ENCODE measurements around the gene DOP1A. TPM values are rescaled to one million over a fixed set of nuclear protein-coding genes. Genes with fewer than 3 reads are reported as not detected.
"Not testable (repeated sequence)": the region's sequence is repeated elsewhere in the genome, so short reads cannot be mapped to it uniquely, and the experiment has no call there.

Gene DOP1A
- polyA plus RNA-seq, 1 experiment: 4.7 TPM

DNA sequence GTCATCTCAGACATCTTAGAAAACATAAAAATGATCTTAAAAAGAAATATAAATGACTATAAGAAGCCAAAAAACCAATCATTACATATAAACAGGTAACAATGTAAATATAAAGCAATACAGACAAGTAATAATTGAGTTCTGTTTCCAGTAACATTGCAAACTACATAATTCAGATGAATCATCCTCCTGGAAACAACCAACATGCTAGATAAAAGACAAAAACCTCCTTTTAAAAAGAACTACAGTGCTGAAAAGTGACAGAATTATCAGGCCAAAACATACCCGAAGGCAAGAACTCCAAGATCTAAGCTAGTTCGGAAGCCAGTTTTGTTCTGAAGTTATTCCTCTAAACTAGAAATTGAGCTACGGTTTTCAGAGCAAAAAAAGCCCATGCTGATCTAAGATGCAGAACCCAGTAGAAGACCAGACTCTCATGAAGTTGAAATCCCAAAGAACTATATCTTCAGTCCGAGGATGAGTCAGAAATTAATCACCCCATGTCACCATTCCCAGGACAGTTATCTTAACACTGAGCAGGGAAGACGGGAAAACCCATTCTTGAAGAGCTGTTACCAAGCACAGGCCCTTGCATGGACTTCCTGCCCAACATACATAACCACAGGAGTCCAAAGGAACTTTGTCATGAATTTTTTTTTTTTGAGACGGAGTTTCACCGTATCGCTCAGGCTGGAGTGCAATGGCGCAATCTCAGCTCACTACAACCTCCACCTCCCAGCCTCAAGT, 115.8 kb downstream of the DOP1A start:
- CTCF ChIA-PET: interaction anchor here (0.8 to 2.2 kb wide), 5 partner anchors 23 to 331 kb away, joined by 3 to 11 read pairs (median 4); partner anchors contain the start of gene DOP1A
- H3K4me3 ChIP-seq (ENCODE audit: low read depth, low read length): no peak overlapping the region
- no peaks in the 10 kb centered on the region for H3K27me3 ChIP-seq (ENCODE audit: control insufficient read depth, insufficient read depth, low read length)
- TF ChIP-seq, protein P1, sequence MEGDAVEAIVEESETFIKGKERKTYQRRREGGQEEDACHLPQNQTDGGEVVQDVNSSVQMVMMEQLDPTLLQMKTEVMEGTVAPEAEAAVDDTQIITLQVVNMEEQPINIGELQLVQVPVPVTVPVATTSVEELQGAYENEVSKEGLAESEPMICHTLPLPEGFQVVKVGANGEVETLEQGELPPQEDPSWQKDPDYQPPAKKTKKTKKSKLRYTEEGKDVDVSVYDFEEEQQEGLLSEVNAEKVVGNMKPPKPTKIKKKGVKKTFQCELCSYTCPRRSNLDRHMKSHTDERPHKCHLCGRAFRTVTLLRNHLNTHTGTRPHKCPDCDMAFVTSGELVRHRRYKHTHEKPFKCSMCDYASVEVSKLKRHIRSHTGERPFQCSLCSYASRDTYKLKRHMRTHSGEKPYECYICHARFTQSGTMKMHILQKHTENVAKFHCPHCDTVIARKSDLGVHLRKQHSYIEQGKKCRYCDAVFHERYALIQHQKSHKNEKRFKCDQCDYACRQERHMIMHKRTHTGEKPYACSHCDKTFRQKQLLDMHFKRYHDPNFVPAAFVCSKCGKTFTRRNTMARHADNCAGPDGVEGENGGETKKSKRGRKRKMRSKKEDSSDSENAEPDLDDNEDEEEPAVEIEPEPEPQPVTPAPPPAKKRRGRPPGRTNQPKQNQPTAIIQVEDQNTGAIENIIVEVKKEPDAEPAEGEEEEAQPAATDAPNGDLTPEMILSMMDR (IDR thresholded peaks at IDR 0.05; ENCODE audit: insufficient read depth, low read depth, low read length): no peak
- H3K36me3 ChIP-seq (ENCODE audit: control insufficient read depth, insufficient read depth, low read length): peaks cover 13% of the 10 kb centered on the region
- POLR2A ChIA-PET: interaction anchor here (0.6 kb wide), 1 partner anchor 15 kb away, joined by 4 read pairs; no protein-coding TSS in a partner anchor
- DNase-seq (ENCODE audit: low read depth): peak; percentile 87

DNA sequence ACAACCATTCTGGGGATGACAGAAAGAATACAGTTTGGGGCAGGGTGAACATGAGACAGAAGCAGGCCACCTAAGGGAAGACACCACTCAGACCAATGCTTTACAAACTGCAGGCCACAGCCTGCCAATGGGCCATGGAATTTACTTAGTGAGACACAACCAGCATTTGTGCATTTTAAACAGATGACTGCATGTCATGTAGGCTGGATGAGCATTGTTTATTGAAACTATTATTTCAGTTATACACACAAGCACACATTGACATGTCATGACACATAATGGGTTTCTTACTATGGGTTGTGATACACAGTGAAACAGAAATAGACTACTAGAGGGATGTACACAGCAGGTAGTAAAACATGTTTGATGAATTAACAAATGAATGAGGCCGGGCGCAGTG, 117.6 kb downstream of the DOP1A start:
- ChIA-PET CTCF (interaction anchor here (0.8 to 2.2 kb wide), 2 partner anchors 31 to 119 kb away, joined by 3 to 11 read pairs; partner anchors contain the start of gene UBE3D), POLR2A (no interaction called here)
- H3K27me3 ChIP-seq (ENCODE audit: control insufficient read depth, insufficient read depth, low read length): no peaks in the 10 kb centered on the region
- TF ChIP-seq, protein P1 (IDR thresholded peaks at IDR 0.05; ENCODE audit: insufficient read depth, low read depth, low read length): no peak
- H3K4me3 ChIP-seq (ENCODE audit: low read depth, low read length): no peak overlapping the region
- H3K36me3 ChIP-seq (ENCODE audit: control insufficient read depth, insufficient read depth, low read length): peaks cover 13% of the 10 kb centered on the region
- no peak for DNase-seq (ENCODE audit: low read depth)

DNA sequence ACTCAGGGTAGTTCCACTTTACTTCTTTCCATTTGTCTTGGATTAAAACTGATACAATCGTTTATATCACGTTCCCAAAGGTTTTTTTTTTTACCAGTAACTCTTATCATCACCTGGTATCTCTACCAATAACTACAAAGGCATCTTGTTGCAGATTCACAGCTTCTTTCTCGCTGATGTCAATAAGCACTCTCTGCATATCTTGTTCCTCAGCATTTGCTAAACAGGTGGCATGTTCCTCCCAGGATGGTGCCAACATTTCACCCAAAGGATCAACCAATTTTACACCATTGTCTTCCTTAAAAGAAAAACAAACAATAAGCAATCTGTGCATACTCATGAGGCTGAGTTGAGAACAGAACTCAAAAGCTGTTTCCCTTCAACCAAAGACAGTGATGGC, 121.0 kb downstream of the DOP1A start:
- ChIA-PET CTCF (interaction anchor here (4.4 kb wide), 1 partner anchor 122 kb away, joined by 24 read pairs; the partner anchor contains the start of genes DOP1A and UBE3D), POLR2A (no interaction called here)
- peaks cover 8% of the 10 kb centered on the region for H3K36me3 ChIP-seq (ENCODE audit: control insufficient read depth, insufficient read depth, low read length)
- no peak overlapping the region for H3K4me3 ChIP-seq (ENCODE audit: low read depth, low read length)
- no peak for DNase-seq (ENCODE audit: low read depth)
- TF ChIP-seq, protein P1 (IDR thresholded peaks at IDR 0.05; ENCODE audit: insufficient read depth, low read depth, low read length): no peak
- no peaks in the 10 kb centered on the region for H3K27me3 ChIP-seq (ENCODE audit: control insufficient read depth, insufficient read depth, low read length)

DNA sequence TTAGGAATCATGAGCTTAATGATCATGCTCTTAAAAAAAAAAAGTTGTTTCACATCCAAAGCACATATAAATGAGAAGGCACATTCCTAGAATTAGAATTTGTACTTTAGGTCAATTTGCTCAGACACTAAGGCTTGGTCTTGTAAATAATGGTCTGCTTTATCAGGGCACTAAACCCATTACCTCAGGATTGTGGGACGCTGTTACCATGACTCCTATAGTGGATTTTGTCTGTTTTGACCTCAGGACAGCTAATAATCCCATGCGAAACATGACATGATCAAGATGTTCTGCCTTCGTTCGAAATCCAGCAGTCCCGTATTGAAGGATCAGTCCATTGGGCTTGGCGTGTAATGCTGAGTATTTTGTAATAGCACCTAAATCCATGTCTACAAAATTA, 123.2 kb downstream of the DOP1A start:
- peaks cover 3% of the 10 kb centered on the region; the same call in 1 of the 2 replicates for H3K36me3 ChIP-seq (ENCODE audit: control insufficient read depth, insufficient read depth, low read length)
- ChIA-PET CTCF (interaction anchor here (1.5 to 4.4 kb wide), 2 partner anchors 23 to 124 kb away, joined by 3 to 24 read pairs; partner anchors contain the start of genes DOP1A and UBE3D), POLR2A (interaction anchor here (0.8 kb wide), 1 partner anchor 943 kb away, joined by 3 read pairs; the partner anchor contains the start of gene IBTK)
- H3K27me3 ChIP-seq (ENCODE audit: control insufficient read depth, insufficient read depth, low read length): no peaks in the 10 kb centered on the region
- no peak overlapping the region for H3K4me3 ChIP-seq (ENCODE audit: low read depth, low read length)
- DNase-seq (ENCODE audit: low read depth): no peak
- TF ChIP-seq, protein P1 (IDR thresholded peaks at IDR 0.05; ENCODE audit: insufficient read depth, low read depth, low read length): no peak

DNA sequence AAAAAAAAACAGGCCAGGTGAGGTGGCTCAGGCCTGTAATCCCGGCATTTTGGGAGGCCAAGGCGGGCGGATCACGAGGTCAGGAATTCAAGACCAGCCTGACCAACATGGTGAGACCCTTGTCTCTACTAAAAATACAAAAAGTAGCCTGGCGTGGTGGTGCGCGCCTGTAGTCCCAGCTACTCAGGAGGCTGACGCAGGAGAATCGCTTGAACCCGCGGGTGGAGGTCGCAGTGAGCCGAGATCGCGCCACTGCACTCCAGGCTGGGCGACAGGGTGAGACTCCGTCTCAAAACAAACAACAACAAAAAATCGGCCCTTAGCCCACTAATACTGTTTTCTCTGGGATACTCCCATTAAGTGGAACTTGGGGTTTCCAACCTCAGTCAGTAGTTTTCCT, 124.5 kb downstream of the DOP1A start:
- H3K4me3 ChIP-seq (ENCODE audit: low read depth, low read length): peak overlapping the region; percentile 93
- DNase-seq (ENCODE audit: low read depth); POLR2A ChIA-PET; H3K36me3 ChIP-seq (ENCODE audit: control insufficient read depth, insufficient read depth, low read length); H3K27me3 ChIP-seq (ENCODE audit: control insufficient read depth, insufficient read depth, low read length): not testable (repeated sequence)
- CTCF ChIA-PET: interaction anchor here (4.4 kb wide), 1 partner anchor 126 kb away, joined by 24 read pairs; the partner anchor contains the start of genes DOP1A and UBE3D

Measured in BJ (cell line).